Panc1 (cell line): ENCODE measurements around the gene KIF2A. TPM values are rescaled to one million over a fixed set of nuclear protein-coding genes. Genes with fewer than 3 reads are reported as not detected.

ENCODE experiments used
- ATAC-seq: fragments of 200-7000 bp; cut with Tn5 transposase; 2 replicates; pipeline ENCODE4 v1.9.1; 2020; ENCODE audit warnings: mild to moderate bottlenecking, moderate library complexity
- BruUV-seq: library from RNA; stranded (reverse); fragments of 400-500 nt; replicated peaks from 2 replicates; lab custom pipeline; 2021; lab: Mats Ljungman, UMichigan
- CTCF ChIA-PET: fragments of 300-600 bp; sonication (Branson Sonifier 250); formaldehyde crosslinking; loops from one replicate; lab custom pipeline; 2022; ENCODE audit warnings: antibody characterized with exemption; lab: Charles Lee
- POLR2A ChIA-PET: fragments of 300-600 bp; sonication (Branson Sonifier 250); formaldehyde crosslinking; loops from one replicate; lab custom pipeline; 2022; ENCODE audit warnings: antibody characterized with exemption; lab: Charles Lee
- DNase-seq: peaks from one replicate; pipeline ENCODE4 v3.0.0-alpha.2; 2010; ENCODE audit warnings: low read depth, low spot score
- H3K27ac ChIP-seq: 2 replicates; pipeline ENCODE4 v1.5.1; 2011; ENCODE audit warnings: mild to moderate bottlenecking, low read length, inconsistent platforms
- H3K27me3 ChIP-seq: fragments of 200-500 bp; sonication (Bioruptor generic); 2 replicates; pipeline ENCODE4 v1.6.0; 2014; ENCODE audit warnings: low read length, inconsistent platforms; ENCODE audit not compliant: control insufficient read depth, insufficient read depth
- H3K36me3 ChIP-seq: fragments of 200-500 bp; sonication (Bioruptor generic); 2 replicates; pipeline ENCODE4 v1.5.1; 2014; ENCODE audit warnings: inconsistent platforms, mild to moderate bottlenecking, low read length, moderate library complexity; ENCODE audit not compliant: control insufficient read depth, insufficient read depth
- H3K4me1 ChIP-seq: 2 replicates; pipeline ENCODE4 v1.5.1; 2011; ENCODE audit warnings: inconsistent platforms, mild to moderate bottlenecking, low read length, moderate library complexity; ENCODE audit not compliant: control insufficient read depth, insufficient read depth
- H3K4me3 ChIP-seq, 2 experiments: 2 replicates each; pipeline ENCODE4 v1.5.1; 2011 to 2012; ENCODE audit warnings: low read depth in 2 of 2, low read length in 2 of 2, mild to moderate bottlenecking in 2 of 2, inconsistent platforms in 1 of 2, moderate library complexity in 1 of 2
- H3K9me3 ChIP-seq: fragments of 200-500 bp; sonication (Bioruptor generic); 2 replicates; pipeline ENCODE4 v1.5.1; 2014; ENCODE audit warnings: low read depth, mild to moderate bottlenecking, inconsistent platforms, low read length, moderate library complexity; ENCODE audit not compliant: control insufficient read depth, insufficient read depth
- POLR2AphosphoS5 ChIP-seq: IDR thresholded peaks from 2 replicates; pipeline ENCODE4 v1.6.1; 2012; ENCODE audit warnings: mild to moderate bottlenecking, low read depth, low read length, moderate library complexity
- SIN3A ChIP-seq: IDR thresholded peaks from 2 replicates; pipeline ENCODE4 v1.6.1; 2012; ENCODE audit warnings: low read depth, mild to moderate bottlenecking, low read length, moderate library complexity, borderline replicate concordance; ENCODE audit not compliant: insufficient read depth
- TCF7L2 ChIP-seq: IDR thresholded peaks from 2 replicates; pipeline ENCODE4 v1.6.1; 2011; ENCODE audit warnings: mild to moderate bottlenecking, low read depth, low read length, inconsistent platforms
- in situ Hi-C: cut with HindIII; loops from 2 replicates; pipeline ENCODE4 v1.10.0; 2016; ENCODE audit warnings: low sequenced_read_pairs, low pct_unique_long_range_greater_than_20kb
- intact Hi-C: fragments of 100-400 bp; cut with micrococcal nuclease; formaldehyde crosslinking; loops from one replicate; pipeline ENCODE4 v1.10.0; 2022; ENCODE audit not compliant: unreplicated experiment
- total RNA-seq: library from RNA; stranded (reverse); gene quantifications from one replicate; pipeline ENCODE4 v1.2.1, GENCODE V29; 2021; ENCODE audit not compliant: unreplicated experiment
- TF ChIP-seq, protein P1 (sequence below): fragments of 450-650 bp; IDR thresholded peaks from 2 replicates; pipeline ENCODE4 v1.5.1; 2017; ENCODE audit warnings: mild to moderate bottlenecking
- TF ChIP-seq, protein P2 (sequence below), 2 experiments: IDR thresholded peaks; 2 replicates each; pipeline ENCODE4 v1.6.1; 2011 to 2012; ENCODE audit warnings: low read depth in 2 of 2, control low read depth in 1 of 2, low read length in 1 of 2, mild to moderate bottlenecking in 1 of 2, moderate library complexity in 1 of 2; ENCODE audit not compliant: insufficient read depth in 1 of 2

The KIF2A gene
- total RNA-seq, 1 experiment from 2014 or later, result 58.9 TPM

DNA sequence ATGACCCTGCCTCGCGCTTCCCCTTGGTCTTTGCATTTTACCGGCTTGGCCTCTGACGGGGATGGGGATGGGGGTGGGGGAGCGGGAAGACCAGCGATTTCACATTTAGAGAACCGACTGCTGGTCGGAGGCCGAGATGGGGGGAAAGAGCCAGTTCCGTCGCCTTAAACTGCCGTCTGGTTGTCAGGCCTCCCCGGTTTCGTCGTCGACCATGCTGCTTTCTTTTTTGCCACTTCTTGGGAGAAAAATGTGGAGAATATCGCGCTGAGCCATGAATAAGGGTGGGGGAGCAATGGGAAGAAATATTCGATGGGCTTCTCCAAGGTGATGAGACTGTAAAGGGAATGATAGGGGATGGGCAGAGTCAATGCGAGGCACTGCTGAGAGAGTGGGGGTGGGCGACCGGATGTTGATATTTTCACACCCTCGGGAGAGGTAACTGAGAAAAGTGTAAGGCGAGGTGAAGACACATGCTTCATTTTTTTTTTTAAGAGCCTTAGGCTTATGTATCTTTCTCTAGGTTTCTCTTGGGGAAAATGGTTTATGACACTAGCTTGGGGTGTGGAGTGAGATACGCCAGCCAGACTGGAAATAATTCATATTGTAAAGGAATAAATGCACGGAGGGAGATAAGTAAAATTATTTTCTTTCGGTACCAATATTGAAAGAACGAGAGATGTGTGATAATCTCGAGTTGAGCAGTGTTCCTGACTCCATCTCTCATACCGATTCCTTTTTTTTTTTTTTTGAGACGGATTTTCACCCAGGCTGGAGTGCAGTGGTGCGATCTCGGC, 1.1 kb downstream of the KIF2A start:
- H3K27me3 ChIP-seq, result no peaks in the 10 kb centered on the region
- H3K27ac ChIP-seq, result peak overlapping the region; percentile 90
- POLR2A ChIA-PET, result no interaction called here
- no peak; the same call in 1 of the 2 replicates for ATAC-seq
- CTCF ChIA-PET, result interaction anchor here (0.6 kb wide), 1 partner anchor 16 kb away, joined by 7 read pairs; no protein-coding TSS in a partner anchor
- BruUV-seq, result TSS peak; percentile 69
- no peaks in the 10 kb centered on the region; the same call in 1 of the 2 replicates for H3K36me3 ChIP-seq
- no peak for DNase-seq
- intact Hi-C loops (no loop called here), in situ Hi-C loops (no loop called here)
- TF ChIP-seq SIN3A, result peak; percentile 3; the same call in 1 of the 2 replicates
- TF ChIP-seq, protein P1, sequence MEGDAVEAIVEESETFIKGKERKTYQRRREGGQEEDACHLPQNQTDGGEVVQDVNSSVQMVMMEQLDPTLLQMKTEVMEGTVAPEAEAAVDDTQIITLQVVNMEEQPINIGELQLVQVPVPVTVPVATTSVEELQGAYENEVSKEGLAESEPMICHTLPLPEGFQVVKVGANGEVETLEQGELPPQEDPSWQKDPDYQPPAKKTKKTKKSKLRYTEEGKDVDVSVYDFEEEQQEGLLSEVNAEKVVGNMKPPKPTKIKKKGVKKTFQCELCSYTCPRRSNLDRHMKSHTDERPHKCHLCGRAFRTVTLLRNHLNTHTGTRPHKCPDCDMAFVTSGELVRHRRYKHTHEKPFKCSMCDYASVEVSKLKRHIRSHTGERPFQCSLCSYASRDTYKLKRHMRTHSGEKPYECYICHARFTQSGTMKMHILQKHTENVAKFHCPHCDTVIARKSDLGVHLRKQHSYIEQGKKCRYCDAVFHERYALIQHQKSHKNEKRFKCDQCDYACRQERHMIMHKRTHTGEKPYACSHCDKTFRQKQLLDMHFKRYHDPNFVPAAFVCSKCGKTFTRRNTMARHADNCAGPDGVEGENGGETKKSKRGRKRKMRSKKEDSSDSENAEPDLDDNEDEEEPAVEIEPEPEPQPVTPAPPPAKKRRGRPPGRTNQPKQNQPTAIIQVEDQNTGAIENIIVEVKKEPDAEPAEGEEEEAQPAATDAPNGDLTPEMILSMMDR, result no peak
- peak overlapping the region; percentile 89 to 94 for H3K4me3 ChIP-seq
- H3K9me3 ChIP-seq, result no peaks in the 10 kb centered on the region
- peaks cover 17% of the 10 kb centered on the region for H3K4me1 ChIP-seq

DNA sequence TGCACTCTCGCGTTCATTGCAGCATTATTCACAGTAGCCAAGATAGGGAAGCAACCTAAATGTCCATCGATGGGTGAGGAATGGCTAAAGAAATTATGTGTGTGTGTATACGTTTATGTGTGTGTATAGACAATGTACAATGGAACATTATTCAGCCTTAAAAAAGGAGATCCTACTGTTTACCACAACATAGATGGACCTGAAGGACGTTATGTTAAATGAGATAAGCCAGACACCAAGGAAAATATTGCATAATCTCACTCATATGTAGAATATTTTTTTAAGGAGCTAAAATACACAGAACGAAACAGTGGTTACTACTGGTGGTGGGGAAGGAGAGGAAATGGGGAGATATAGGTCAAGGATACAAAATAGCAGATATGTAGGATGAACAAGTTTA, 2.4 kb downstream of the KIF2A start:
- no TSS peak for BruUV-seq
- H3K4me3 ChIP-seq, result no peak overlapping the region
- in situ Hi-C loops, result no loop called here
- no peaks in the 10 kb centered on the region for H3K9me3 ChIP-seq
- intact Hi-C loops, result no loop called here
- POLR2A ChIA-PET, result no interaction called here
- peaks cover 18% of the 10 kb centered on the region for H3K4me1 ChIP-seq
- CTCF ChIA-PET, result interaction anchor here (0.9 kb wide), 1 partner anchor 84 kb away, joined by 3 read pairs; no protein-coding TSS in a partner anchor
- ATAC-seq (no peak), DNase-seq (no peak)
- no peak overlapping the region for H3K27ac ChIP-seq
- H3K27me3 ChIP-seq, result no peaks in the 10 kb centered on the region
- no peak for TF ChIP-seq SIN3A
- no peak for TF ChIP-seq POLR2AphosphoS5
- TF ChIP-seq, protein P1, result no peak
- TF ChIP-seq, protein P2, sequence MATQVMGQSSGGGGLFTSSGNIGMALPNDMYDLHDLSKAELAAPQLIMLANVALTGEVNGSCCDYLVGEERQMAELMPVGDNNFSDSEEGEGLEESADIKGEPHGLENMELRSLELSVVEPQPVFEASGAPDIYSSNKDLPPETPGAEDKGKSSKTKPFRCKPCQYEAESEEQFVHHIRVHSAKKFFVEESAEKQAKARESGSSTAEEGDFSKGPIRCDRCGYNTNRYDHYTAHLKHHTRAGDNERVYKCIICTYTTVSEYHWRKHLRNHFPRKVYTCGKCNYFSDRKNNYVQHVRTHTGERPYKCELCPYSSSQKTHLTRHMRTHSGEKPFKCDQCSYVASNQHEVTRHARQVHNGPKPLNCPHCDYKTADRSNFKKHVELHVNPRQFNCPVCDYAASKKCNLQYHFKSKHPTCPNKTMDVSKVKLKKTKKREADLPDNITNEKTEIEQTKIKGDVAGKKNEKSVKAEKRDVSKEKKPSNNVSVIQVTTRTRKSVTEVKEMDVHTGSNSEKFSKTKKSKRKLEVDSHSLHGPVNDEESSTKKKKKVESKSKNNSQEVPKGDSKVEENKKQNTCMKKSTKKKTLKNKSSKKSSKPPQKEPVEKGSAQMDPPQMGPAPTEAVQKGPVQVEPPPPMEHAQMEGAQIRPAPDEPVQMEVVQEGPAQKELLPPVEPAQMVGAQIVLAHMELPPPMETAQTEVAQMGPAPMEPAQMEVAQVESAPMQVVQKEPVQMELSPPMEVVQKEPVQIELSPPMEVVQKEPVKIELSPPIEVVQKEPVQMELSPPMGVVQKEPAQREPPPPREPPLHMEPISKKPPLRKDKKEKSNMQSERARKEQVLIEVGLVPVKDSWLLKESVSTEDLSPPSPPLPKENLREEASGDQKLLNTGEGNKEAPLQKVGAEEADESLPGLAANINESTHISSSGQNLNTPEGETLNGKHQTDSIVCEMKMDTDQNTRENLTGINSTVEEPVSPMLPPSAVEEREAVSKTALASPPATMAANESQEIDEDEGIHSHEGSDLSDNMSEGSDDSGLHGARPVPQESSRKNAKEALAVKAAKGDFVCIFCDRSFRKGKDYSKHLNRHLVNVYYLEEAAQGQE (IDR thresholded peaks at IDR 0.05; ENCODE audit: insufficient read depth in 1 of 2, low read depth in 2 of 2, low read length in 1 of 2), result no peak
- TF ChIP-seq TCF7L2, result no peak
- H3K36me3 ChIP-seq, result no peaks in the 10 kb centered on the region; the same call in 1 of the 2 replicates
